Fibroblast of skin of left quadriceps (primary cell): ENCODE data around the gene P2RX4.
"Not testable (repeated sequence)": the region's sequence is repeated elsewhere in the genome, so short reads cannot be mapped to it uniquely, and the experiment has no call there.

Experiments used
- DNase-seq, 2 experiments: peaks; one replicate each; pipeline ENCODE4 v3.0.0-alpha.2; 2013; ENCODE audit warnings: low read depth in 2 of 2

Gene P2RX4

GRCh38 chr12:121274036-121274763, 64.3 kb downstream of the P2RX4 start:
- DNase-seq: no peak

GRCh38 chr12:121277374-121277759, 67.4 kb downstream of the P2RX4 start:
- DNase-seq: no peak

- no peak for DNase-seq
Observed at GRCh38 chr12:121278169-121279070, 68.5 kb downstream of the P2RX4 start.

GRCh38 chr12:121279071-121279375, 69.1 kb downstream of the P2RX4 start:
- no peak for DNase-seq

DNA sequence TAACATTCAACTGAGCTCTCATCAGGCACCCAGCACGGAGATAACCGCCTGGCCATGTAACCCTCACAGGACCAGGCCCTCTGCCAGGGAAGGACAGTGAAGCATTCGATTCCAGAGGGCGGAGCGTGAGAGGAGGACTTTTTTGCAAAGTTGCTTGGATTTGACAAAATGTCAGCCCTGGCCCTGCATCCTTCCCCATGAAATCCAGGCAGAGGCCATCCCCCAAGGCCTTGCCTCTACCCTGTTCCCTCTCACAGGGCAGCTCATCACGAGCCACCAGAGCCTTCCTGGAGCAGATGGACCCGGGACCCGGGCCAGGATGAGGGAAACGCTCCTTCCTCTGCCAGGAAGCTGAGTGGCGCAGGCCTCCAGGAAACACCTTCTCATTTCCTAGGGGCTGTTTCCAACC, 69.6 kb downstream of the P2RX4 start:
- DNase-seq: no peak

DNA sequence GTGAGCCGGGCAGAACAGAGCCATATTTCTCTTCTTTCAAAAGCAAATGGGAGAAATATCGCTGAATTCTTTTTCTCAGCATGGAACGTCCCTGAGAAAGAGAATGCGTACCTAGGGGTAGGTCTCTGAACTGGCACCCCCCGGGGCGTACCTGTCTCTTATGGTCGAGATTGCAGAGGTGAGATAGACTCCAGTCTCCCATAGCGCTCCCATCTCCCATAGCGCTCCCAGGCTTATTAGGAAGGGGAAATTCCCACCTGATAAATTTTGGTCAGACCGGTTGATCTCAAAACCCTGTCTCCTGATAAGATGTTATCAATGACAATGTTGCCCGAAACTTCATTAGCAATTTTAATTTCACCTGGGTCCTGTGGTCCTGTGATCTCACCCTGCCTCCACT, 70.6 kb downstream of the P2RX4 start:
- not testable (repeated sequence) for DNase-seq

- not testable (repeated sequence) for DNase-seq
Observed at GRCh38 chr12:121281116-121281515, 71.2 kb downstream of the P2RX4 start.

GRCh38 chr12:121282072-121282742, 72.3 kb downstream of the P2RX4 start:
- no peak for DNase-seq

GRCh38 chr12:121282910-121283309, 73.0 kb downstream of the P2RX4 start:
- DNase-seq: not testable (repeated sequence)

DNA sequence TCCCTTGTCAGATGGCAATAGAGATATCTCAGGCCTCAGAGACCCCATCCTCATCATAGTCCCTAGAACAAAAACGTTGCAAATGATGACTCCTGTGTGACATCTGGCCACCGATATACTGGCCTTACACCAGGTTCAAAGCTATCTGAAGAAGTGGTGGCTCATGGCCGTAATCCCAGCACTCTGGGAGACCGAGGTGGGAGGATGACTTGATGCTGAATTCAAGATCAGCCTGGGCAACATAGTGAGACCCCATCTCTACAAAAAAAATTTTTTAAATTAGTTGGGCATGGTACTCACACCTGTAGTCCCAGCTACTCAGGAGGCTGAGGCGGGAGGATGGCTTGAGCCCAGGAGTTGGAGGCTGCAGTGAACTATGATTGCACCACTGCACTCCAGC, 73.5 kb downstream of the P2RX4 start:
- DNase-seq: no peak
